ENCODE measurements around the gene IDH3B.

The IDH3B gene

DNA sequence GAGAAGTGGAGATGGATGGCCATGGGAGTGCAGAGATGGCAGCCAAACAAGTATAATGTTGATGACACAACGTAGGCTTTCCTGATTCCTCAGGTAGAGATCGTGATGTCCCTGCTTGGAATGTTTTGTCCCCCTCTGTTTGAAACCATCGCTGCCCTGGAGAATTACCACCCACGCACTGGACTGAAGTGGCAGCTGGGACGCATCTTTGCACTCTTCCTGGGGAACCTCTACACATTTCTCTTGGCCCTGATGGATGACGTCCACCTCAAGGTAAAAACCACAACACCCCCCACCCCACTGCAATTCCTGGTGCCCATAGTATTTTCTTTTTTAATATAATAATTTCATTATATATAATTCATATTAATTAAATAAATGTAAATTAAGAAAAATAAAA lies 53.7 kb downstream of the IDH3B start:
- H3K4me3 ChIP-seq (ENCODE audit: low read depth, low read length) = no peak overlapping the region
- no peak for DNase-seq (ENCODE audit: low read depth, low spot score)
- TF ChIP-seq, protein P1, sequence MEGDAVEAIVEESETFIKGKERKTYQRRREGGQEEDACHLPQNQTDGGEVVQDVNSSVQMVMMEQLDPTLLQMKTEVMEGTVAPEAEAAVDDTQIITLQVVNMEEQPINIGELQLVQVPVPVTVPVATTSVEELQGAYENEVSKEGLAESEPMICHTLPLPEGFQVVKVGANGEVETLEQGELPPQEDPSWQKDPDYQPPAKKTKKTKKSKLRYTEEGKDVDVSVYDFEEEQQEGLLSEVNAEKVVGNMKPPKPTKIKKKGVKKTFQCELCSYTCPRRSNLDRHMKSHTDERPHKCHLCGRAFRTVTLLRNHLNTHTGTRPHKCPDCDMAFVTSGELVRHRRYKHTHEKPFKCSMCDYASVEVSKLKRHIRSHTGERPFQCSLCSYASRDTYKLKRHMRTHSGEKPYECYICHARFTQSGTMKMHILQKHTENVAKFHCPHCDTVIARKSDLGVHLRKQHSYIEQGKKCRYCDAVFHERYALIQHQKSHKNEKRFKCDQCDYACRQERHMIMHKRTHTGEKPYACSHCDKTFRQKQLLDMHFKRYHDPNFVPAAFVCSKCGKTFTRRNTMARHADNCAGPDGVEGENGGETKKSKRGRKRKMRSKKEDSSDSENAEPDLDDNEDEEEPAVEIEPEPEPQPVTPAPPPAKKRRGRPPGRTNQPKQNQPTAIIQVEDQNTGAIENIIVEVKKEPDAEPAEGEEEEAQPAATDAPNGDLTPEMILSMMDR (IDR thresholded peaks at IDR 0.05; ENCODE audit: low read depth, low read length) = no peak
- in situ Hi-C loops (cut with HindIII; ENCODE audit: low sequenced_read_pairs) = no loop called here
